Glutamatergic neuron (in vitro differentiated cells): ENCODE measurements around the gene PLCB4. TPM values are rescaled to one million over a fixed set of nuclear protein-coding genes. Genes with fewer than 3 reads are reported as not detected.

ENCODE experiments used
- DNase-seq: peaks from one replicate; pipeline ENCODE4 v3.0.0; 2022
- H3K27ac Mint-ChIP-seq: one replicate; pipeline ENCODE4 v1.8.0; 2020; ENCODE audit warnings: mild to moderate bottlenecking, mixed read lengths, inconsistent platforms; ENCODE audit not compliant: unreplicated experiment
- H3K27me3 Mint-ChIP-seq: one replicate; pipeline ENCODE4 v1.8.0; 2020; ENCODE audit warnings: mild to moderate bottlenecking, moderate library complexity, mixed read lengths, inconsistent platforms; ENCODE audit not compliant: unreplicated experiment
- H3K36me3 Mint-ChIP-seq: one replicate; pipeline ENCODE4 v1.8.0; 2020; ENCODE audit warnings: mild to moderate bottlenecking, mixed read lengths, inconsistent platforms; ENCODE audit not compliant: unreplicated experiment
- H3K4me1 Mint-ChIP-seq: one replicate; pipeline ENCODE4 v1.8.0; 2020; ENCODE audit warnings: mild to moderate bottlenecking, low read depth, mixed read lengths, inconsistent platforms; ENCODE audit not compliant: unreplicated experiment
- H3K4me3 Mint-ChIP-seq: one replicate; pipeline ENCODE4 v1.8.0; 2020; ENCODE audit warnings: mild to moderate bottlenecking, mixed read lengths, inconsistent platforms; ENCODE audit not compliant: unreplicated experiment
- H3K9me3 Mint-ChIP-seq: one replicate; pipeline ENCODE4 v1.8.0; 2020; ENCODE audit warnings: mild to moderate bottlenecking, moderate library complexity, mixed read lengths, inconsistent platforms; ENCODE audit not compliant: unreplicated experiment
- CTCF ChIP-seq: fragments of 200-600 bp; sonication (generic); IDR thresholded peaks from one replicate; pipeline ENCODE4 v1.5.0; 2021; ENCODE audit not compliant: partially characterized antibody, unreplicated experiment
- total RNA-seq: library from RNA; stranded (reverse); fragmentation: NEBNext Ultra II Directional; extraction: Animal tissue kit (Norgen Biotek cat#: 25700); gene quantifications from one replicate; pipeline ENCODE4 v1.2.1, GENCODE V29; 2021; ENCODE audit not compliant: unreplicated experiment

The PLCB4 gene
- total RNA-seq, 1 donor from 2014 or later = 28.9 TPM

- no peak overlapping the region for H3K4me3 Mint-ChIP-seq
- no peaks in the 10 kb centered on the region for H3K27me3 Mint-ChIP-seq
- DNase-seq = no peak
- TF ChIP-seq CTCF = no peak
- H3K36me3 Mint-ChIP-seq = no peaks in the 10 kb centered on the region
- H3K4me1 Mint-ChIP-seq = no peaks in the 10 kb centered on the region
- H3K9me3 Mint-ChIP-seq = no peaks in the 10 kb centered on the region
- H3K27ac Mint-ChIP-seq = no peak overlapping the region
Observed at GRCh38 chr20:9112541-9113515, 43.9 kb downstream of the PLCB4 start.

- H3K27me3 Mint-ChIP-seq = no peaks in the 10 kb centered on the region
- no peak for DNase-seq
- no peak overlapping the region for H3K4me3 Mint-ChIP-seq
- H3K27ac Mint-ChIP-seq = no peak overlapping the region
- H3K9me3 Mint-ChIP-seq = no peaks in the 10 kb centered on the region
- H3K36me3 Mint-ChIP-seq = no peaks in the 10 kb centered on the region
- TF ChIP-seq CTCF = no peak
- no peaks in the 10 kb centered on the region for H3K4me1 Mint-ChIP-seq
Observed at GRCh38 chr20:9114709-9115108, 45.8 kb downstream of the PLCB4 start.

GRCh38 chr20:9117548-9117947 lies 48.7 kb downstream of the PLCB4 start:
- H3K27ac Mint-ChIP-seq = no peak overlapping the region
- no peak overlapping the region for H3K4me3 Mint-ChIP-seq
- no peak for TF ChIP-seq CTCF
- peaks cover 4% of the 10 kb centered on the region for H3K27me3 Mint-ChIP-seq
- no peaks in the 10 kb centered on the region for H3K36me3 Mint-ChIP-seq
- no peak for DNase-seq
- H3K4me1 Mint-ChIP-seq = peaks cover 3% of the 10 kb centered on the region
- H3K9me3 Mint-ChIP-seq = no peaks in the 10 kb centered on the region

GRCh38 chr20:9119776-9120175 lies 50.9 kb downstream of the PLCB4 start:
- DNase-seq = peak; percentile 27
- TF ChIP-seq CTCF = no peak
- peaks cover 4% of the 10 kb centered on the region for H3K27me3 Mint-ChIP-seq

GRCh38 chr20:9121211-9121610 lies 52.3 kb downstream of the PLCB4 start:
- DNase-seq = no peak
- no peak overlapping the region for H3K27ac Mint-ChIP-seq
- TF ChIP-seq CTCF = no peak

More at GRCh38 chr20:9119776-9120175, 50.9 kb downstream of the PLCB4 start:
- no peak overlapping the region for H3K27ac Mint-ChIP-seq
- H3K4me3 Mint-ChIP-seq = no peak overlapping the region
- no peaks in the 10 kb centered on the region for H3K36me3 Mint-ChIP-seq
- peaks cover 3% of the 10 kb centered on the region for H3K4me1 Mint-ChIP-seq
- no peaks in the 10 kb centered on the region for H3K9me3 Mint-ChIP-seq

More at GRCh38 chr20:9121211-9121610, 52.3 kb downstream of the PLCB4 start:
- H3K27me3 Mint-ChIP-seq = peaks cover 4% of the 10 kb centered on the region
- H3K4me1 Mint-ChIP-seq = peaks cover 3% of the 10 kb centered on the region
- H3K4me3 Mint-ChIP-seq = no peak overlapping the region
- no peaks in the 10 kb centered on the region for H3K9me3 Mint-ChIP-seq
- H3K36me3 Mint-ChIP-seq = no peaks in the 10 kb centered on the region
